ENCODE data around the gene PCDHGA1.

PCDHGA1 gene

GRCh38 chr5:141485321-141486055, 155.2 kb downstream of the PCDHGA1 start:
- DNase-seq (ENCODE audit: insufficient read length, low spot score) (peak; percentile 3), FAIRE-seq (no peak)
- no peak for TF ChIP-seq CTCF (IDR thresholded peaks at IDR 0.05; ENCODE audit: insufficient read depth, missing control alignments)

- FAIRE-seq, result no peak
These were observed 155.8 kb downstream of the PCDHGA1 start for GRCh38 chr5:141486091-141486490.

GRCh38 chr5:141487131-141487530, 156.8 kb downstream of the PCDHGA1 start:
- no peak for TF ChIP-seq CTCF (IDR thresholded peaks at IDR 0.05; ENCODE audit: insufficient read depth, missing control alignments)
- FAIRE-seq (no peak), DNase-seq (ENCODE audit: insufficient read length, low spot score) (no peak)

More at GRCh38 chr5:141486091-141486490, 155.8 kb downstream of the PCDHGA1 start:
- TF ChIP-seq CTCF (IDR thresholded peaks at IDR 0.05; ENCODE audit: insufficient read depth, missing control alignments), result no peak
- DNase-seq (ENCODE audit: insufficient read length, low spot score), result no peak

GRCh38 chr5:141488591-141489561, 158.6 kb downstream of the PCDHGA1 start, which contains the start of gene PCDHGC5:
Gene PCDHGC5 (plus strand): TSS chr5:141489081. CDS start chr5:141489241, 160 bp downstream.
- FAIRE-seq, result no peak
- peak; percentile 3 for DNase-seq (ENCODE audit: insufficient read length, low spot score)

GRCh38 chr5:141489841-141490240, 159.5 kb downstream of the PCDHGA1 start:
- DNase-seq (ENCODE audit: insufficient read length, low spot score) (no peak), FAIRE-seq (no peak)
- no peak for TF ChIP-seq CTCF (IDR thresholded peaks at IDR 0.05; ENCODE audit: insufficient read depth, missing control alignments)

More at GRCh38 chr5:141488591-141489561, 158.6 kb downstream of the PCDHGA1 start, which contains the start of gene PCDHGC5:
- no peak for TF ChIP-seq CTCF (IDR thresholded peaks at IDR 0.05; ENCODE audit: insufficient read depth, missing control alignments)

- DNase-seq (ENCODE audit: insufficient read length, low spot score), result no peak
- no peak for FAIRE-seq
- TF ChIP-seq CTCF (IDR thresholded peaks at IDR 0.05; ENCODE audit: insufficient read depth, missing control alignments), result no peak
These were observed 160.0 kb downstream of the PCDHGA1 start for GRCh38 chr5:141490271-141490670.

Data from D721Med (cell line).